DMS153 (cell line): ENCODE data around the gene STXBP6.
"Not testable (repeated sequence)": the region's sequence is repeated elsewhere in the genome, so short reads cannot be mapped to it uniquely, and the experiment has no call there.

Source experiments
- DNase-seq: peaks from one replicate; lab custom pipeline; 2025; lab: John Stamatoyannopoulos, UW

Gene STXBP6

DNA sequence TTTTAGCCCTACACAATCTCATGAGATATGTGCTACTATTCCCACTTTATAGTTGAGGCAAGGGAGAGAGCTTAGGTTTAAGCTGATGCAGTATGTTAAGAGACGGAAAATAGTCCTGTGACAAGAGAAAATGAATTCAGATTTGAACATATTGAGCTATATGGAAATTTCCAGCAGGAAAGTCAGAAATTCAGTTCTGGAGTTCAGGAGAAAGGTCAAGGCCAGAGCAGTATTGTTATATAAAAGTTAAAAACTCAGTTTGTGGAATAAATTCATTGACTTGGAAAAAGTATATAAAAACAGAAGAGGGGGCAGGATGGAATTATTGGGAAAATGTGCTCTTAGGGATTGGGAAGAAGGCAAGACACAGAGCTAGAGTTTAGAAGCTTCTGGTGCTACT, 248.9 kb downstream of the STXBP6 start:
- DNase-seq: no peak

DNA sequence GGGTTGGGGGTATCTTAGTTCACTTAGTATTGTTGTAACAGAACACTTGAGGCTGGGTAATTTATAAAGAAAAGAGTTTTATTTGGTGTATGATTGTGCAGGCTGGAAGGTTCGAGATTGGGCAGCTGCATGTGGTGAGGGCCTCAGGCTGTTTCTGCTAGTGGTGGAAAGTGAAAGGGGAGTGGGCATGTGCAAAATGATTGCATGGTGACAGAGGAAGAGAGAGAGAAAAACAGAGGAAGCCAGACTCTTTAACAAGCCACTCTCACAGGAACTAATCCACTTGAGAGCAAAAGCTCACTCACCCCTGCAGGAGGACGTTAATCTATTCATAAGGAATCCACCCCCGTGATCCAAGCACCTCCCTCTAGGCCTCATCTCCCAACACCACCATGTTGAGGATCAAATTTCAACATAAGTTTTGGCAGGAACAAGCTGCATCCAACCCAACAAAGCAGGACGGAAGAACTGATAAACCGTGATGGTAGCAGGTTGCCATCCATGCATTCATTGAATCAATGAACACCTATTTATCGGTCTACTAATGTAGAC, 251.0 kb downstream of the STXBP6 start:
- DNase-seq: no peak

DNA sequence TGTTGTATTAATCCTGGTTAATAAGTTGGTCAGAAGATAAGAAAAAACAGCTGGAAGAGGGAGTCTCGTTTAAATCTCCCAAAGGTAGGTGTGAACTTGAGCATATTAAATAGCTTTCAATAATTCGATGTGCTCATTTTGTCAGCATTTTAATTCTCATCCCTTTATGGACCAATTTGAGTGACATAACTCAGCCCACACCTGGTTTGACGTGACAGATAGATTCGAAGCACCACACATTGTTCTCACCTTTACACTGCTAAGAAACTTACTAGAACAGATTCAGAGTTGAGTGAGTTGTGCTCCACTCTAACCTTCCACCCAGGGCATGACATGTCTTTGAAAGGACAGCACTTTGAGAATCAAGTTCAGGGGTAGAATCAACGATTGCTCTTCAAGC, 254.5 kb downstream of the STXBP6 start:
- no peak for DNase-seq

DNA sequence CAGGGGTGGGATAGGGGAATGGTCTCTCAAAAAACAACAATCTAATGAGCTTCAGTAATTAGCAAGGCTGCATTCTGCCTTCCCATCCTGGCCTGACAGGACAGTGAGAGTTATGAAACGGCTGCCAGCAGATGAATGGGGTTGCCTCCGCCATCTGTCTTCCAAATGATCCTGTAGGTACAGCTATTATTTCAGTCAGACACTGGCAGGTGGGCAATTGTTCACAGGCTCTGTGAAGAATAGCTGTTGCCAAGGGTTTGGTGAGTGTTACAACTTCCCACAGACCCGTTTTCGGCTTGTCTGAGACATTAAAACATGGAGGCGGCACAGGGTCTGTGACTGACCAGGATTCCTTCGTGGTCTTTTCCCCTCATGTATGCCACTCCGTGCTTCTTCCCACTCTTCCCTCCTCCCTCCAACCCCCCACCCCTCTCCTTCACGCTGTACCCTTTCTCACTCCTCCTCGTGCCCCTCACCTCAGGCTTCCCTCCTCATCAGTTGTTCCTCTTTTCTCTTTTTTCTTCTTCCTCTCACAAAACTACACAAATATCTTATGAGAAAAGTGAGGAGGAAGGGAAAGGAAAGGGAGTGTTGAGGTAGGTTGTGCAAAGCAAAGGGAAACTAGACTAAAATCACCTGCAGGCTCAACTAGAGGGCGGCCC, 255.2 kb downstream of the STXBP6 start:
- no peak for DNase-seq

DNA sequence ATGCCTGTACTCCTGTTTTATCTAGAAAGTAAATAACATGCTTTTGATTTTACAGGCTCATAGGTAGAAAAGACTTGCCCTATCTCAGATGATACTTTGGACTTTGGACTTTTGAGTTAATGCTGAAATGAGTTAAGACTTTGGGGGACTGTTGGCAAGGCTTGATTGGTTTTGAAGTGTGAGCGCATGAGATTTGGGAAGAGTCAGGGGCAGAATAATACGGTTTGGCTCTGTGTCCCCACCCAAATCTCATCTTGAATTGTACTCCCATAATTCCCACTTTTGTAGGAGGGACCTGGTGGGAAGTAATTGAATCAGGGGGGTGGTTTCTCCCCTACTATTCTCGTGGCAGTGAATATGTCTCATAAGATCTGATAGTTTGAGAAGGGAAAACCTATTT, 259.8 kb downstream of the STXBP6 start:
- DNase-seq: no peak

DNA sequence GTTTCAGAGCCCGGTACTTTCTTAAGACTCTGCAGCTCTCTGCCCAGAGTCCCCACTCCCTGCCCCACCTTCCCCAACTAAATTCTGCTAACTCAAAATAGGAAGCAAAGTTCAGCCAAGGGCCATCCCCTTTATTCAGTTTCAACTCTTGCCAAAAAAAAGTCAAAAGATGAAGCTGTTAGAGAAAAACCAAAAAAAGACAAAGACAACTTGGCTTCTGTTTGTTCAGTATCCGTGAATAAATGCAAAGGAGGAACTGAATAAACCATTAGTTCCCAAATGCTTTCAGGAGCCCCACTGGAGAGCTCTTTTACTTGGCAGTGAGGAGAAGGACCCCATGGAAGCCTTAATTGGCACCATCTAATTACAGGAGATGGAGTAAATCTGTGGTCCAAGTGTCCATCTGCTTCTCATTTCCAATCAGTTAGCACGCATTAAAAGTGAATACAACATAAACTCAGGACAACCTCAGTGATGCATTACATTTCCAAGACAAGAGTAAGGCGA, 260.5 kb downstream of the STXBP6 start:
- DNase-seq: no peak

DNA sequence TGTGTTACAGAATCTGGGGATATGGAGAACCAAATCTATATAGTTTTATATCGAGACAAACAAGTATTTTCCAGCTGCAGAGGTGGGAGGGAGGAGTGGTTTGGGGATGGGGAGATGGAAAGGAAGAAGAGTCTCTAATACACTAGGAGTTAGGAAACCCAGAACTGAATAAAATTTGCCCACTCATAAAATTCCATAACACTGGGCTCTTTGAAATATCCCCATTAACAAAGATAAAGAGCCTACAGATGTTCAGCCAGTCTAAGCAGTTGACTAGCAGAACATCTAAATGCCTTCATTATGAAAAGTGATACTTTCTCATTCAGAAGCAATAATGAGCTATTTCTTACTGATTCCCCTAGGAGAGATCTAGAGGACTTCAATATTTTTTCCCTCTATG, 264.2 kb downstream of the STXBP6 start:
- DNase-seq: no peak

DNA sequence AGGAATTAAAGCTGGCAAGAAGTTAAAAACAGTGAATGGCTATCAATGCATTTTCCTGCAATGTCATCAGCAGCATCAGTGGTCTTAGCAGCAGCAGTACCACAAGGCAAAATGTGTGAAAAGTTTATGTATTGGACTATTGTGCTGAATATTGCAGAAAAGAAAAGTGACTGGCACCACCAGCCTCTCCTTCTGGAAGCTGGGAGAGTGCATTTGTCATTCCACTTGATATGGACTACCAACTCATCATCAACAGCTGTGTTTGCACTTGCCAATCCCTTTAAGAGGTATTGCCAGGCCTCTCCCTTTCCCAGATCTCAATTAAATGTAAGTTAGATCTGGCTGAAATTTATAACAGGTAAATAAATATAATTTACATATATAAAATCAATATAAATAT, 265.0 kb downstream of the STXBP6 start:
- DNase-seq: no peak

DNA sequence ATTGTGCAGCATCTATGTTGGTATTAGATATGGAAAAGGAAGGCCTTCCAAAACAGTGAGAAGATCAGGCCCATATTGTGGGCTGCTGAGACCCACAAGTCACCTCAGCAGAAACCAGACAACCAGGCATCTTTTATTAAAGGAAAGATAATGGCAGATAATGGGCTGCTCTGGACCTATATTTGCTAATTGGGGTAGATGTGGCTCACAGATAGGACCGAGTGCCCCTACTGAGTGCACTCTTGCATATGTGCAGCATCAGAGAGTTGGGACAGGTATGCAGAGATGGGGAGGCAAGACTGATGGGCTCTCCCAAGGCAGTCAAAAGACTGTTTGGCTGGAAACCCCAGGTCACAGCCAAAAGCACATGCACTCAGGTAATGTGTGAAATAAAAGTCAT, 266.2 kb downstream of the STXBP6 start:
- DNase-seq: no peak

DNA sequence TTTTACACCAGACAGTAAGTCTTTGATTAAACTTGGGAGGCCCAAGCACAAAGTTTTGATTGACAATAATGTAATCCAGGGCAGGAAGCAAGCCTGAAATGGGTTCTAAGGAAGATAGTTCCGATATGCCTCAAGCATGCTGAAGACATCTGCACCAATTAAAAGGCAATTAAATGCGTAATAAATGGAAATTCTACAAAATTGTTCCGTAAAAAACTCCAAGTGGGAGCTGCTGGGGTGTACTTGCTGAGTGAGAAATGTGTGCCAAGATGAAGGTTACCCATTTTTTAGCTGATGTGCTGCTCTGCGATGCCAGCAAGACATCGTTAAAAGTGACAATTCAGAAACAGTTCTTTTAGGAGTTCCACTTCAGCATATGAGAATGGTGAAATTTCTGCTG, 269.7 kb downstream of the STXBP6 start:
- no peak for DNase-seq

DNA sequence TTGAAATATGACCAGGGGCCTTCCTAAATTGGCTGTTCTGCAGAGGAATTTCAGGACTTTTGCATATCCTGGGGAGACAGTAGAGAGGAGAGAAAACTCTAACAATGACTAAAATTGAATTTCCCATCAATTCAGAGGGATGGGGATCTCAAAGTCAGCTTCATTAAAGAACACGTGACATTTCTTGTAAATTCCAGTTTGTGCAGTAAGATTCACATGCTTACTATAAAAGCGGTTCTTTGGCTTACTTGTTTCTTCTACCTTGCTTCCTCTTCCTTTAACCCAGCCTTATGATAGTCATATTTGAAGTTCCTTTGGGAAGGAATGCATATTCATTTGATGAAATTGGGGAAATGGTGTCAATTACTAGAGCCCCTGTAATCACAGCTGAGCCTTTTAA, 272.3 kb downstream of the STXBP6 start:
- no peak for DNase-seq

DNA sequence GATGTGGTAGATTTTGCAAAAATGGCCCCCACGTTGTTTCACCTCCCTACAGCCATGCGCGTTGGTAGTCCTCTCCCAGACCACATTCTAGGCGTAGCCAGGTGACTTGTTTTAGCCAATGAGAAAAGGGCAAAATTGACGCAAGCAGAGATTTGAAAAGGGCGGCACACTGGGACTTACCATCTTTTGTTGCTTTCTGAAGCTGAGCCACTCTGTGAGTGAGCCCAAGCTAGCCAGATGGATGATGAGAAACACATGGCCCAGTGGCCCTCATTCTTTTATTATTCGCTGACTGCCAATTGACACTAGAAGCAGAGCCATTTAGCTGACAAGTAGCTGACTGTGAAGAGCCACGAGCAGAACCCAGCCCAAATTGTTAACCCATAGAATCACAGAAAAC, 274.0 kb downstream of the STXBP6 start:
- DNase-seq: no peak

DNA sequence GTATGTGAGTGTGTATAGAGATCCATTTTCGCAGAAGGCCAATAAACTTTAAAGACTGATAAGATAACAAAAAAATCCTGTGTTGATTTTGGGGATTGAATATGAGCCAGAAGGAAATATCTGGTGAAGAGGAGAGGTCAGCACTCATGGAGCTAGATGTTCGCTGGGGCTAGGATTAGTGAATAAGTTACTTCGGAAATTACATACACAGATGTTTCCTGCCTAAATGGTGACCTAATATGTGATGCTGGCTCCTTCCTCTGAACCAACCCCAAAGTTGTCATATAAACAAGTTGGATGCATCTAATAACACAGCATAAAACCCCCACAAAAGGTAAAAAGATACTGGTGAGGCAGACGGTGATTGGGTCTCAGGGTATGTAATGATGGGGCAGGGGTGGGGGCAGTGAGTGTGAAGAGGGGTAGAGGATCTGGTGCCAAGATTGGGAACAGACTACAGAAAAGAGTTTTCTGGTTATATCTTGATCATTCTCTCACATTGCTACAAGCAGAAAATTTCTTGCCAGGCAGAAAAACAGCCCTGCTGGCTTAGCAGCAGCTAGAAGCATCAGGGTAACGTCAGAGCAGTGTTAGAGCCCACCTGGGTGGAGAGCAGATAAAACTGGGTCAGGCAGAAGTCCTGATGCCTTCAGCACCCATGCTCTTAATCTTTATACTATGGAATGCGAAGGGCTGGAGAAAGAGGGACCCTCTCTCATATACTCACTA, 275.6 kb downstream of the STXBP6 start:
- DNase-seq: no peak

DNA sequence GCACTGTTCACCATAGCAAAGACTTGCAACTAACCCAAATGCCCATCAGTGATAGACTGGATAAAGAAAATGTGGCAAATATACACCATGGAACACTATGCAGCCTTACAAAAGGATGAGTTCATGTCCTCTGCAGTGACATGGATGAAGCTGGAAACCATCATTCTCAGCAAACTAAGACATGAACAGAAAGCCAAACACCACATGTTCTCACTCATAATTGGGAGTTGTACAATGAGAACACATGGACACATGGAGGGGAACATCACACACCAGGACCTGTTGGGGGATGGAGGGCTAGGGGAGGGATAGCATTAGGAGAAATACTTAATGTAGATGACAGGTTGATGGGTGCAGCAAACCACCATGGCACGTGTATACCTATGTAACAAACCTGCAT, 276.4 kb downstream of the STXBP6 start:
- not testable (repeated sequence) for DNase-seq

DNA sequence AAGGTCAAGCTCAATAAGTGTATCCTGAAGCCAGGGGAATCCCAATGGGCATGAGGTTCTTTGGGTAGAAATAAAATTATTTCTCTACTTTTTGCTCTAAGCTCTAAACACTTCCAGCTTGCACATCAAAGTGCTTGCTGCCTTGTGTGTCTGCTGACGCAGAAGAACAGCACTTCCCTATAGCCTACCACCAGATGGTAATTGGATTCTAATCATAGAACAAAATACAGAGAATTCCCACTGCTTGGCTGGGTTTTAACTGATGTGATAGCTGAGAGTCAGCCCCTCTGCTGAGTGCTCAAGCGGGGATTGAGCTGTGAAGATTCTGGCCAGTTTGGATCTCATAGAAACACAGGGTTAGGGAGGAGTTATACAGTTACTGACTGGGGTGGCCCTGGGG, 283.5 kb downstream of the STXBP6 start:
- DNase-seq: no peak

DNA sequence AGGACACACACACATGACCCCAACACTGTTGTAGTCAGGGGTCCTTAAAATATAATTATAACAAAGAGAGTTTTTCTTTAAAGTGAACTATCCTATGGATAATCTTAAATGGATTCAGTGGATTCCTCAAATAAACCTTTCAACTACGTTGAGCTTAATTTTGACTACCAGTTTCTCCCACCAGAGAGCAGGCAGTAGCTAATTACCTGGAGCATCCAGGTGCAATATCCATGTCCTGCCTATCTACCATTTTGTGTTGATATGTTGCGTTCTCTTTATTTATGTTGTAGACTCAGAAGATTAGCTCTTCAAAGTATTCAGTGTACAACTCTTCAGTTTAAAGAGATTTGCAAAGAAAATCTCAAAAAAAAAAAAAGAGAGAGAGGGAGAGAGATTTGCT, 288.8 kb downstream of the STXBP6 start:
- no peak for DNase-seq
